Measurements from ENCODE around the gene HPGDS. TPM values are rescaled to one million over a fixed set of nuclear protein-coding genes. Genes with fewer than 3 reads are reported as not detected.
A peak's percentile ranks its signal among the peaks of the same experiment; 100 is the strongest.
"Not testable (repeated sequence)": the region's sequence is repeated elsewhere in the genome, so short reads cannot be mapped to it uniquely, and the experiment has no call there.

Gene HPGDS
- 1 to 10 TPM in 3 of 4 donors, under 1 TPM in 1; 0.47 to 2.0 (median 1.8) TPM for total RNA-seq

DNA sequence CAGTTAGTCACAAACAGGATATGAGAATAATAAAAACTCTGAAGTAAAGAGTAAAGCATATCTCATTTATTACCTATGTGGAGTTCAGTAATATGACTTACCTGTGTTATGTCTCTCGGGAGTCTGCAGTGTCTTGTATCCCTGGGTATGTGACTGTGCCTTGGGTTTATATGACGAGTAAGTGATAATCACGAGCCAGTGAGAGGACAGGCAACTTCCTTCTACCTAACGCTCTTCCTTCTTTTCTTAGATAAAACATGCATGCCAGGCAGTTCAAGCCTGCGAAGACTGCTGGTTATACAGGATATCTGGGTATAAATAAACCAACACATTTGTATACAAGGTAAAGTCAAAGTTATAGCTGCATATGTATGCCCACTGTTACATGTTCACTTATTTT lies at the start of gene HPGDS:
HPGDS (minus strand) TSS at position 143 of the 400 bp plus-strand sequence. CDS start 8,207 bp downstream, outside the sequence.
- Histone ChIP-seq H3K36me3 (no peaks in the 10 kb centered on the region), H3K27ac (no peak within 1 kb of the TSS), H3K9me3 (no peaks in the 10 kb centered on the region), H3K4me3 (no peak within 1 kb of the TSS), H3K4me1 (no peaks in the 10 kb centered on the region), H3K27me3 (no peaks in the 10 kb centered on the region)
- TF ChIP-seq POLR2AphosphoS5 (IDR thresholded peaks at IDR 0.05) = no peak
- TF ChIP-seq POLR2A (IDR thresholded peaks at IDR 0.05) = no peak
- no peak for TF ChIP-seq EP300 (IDR thresholded peaks at IDR 0.05)
- TF ChIP-seq, protein P1, sequence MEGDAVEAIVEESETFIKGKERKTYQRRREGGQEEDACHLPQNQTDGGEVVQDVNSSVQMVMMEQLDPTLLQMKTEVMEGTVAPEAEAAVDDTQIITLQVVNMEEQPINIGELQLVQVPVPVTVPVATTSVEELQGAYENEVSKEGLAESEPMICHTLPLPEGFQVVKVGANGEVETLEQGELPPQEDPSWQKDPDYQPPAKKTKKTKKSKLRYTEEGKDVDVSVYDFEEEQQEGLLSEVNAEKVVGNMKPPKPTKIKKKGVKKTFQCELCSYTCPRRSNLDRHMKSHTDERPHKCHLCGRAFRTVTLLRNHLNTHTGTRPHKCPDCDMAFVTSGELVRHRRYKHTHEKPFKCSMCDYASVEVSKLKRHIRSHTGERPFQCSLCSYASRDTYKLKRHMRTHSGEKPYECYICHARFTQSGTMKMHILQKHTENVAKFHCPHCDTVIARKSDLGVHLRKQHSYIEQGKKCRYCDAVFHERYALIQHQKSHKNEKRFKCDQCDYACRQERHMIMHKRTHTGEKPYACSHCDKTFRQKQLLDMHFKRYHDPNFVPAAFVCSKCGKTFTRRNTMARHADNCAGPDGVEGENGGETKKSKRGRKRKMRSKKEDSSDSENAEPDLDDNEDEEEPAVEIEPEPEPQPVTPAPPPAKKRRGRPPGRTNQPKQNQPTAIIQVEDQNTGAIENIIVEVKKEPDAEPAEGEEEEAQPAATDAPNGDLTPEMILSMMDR (IDR thresholded peaks at IDR 0.05) = no peak
- WGBS, 2 donors (ENCODE audit: low coverage in 1 of 2) = 72 to 89% methylated on average over 5 of the region's 5 CpGs
- ATAC-seq = no peak

DNA sequence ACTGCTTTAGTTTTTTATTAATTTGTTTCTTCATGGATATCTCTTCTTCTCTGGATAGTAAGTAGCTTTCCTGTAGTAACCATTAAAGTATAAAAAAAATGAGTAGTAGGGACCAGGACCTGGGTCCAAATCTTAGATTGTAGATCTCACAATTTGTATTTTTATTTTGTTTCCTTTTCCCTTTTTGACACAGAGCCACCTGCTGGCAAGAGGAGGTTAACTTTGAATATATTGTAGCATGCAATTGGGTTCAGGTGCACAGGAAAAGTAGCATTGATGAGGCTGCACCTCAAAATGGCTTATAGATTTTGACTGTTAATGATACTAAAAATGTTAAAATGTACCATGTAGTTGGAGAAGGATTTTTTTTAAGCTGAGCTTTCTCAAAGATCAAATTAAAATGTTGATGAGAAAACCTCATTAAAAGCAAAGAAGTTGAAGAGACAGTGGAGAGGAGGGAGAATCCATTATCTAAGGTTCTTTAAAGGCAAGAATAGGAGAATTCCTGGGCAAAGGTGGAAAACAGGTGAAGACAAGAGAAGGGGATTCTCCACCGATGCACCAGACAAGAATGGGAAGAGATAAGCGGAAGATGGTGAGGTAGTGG lies 48.3 kb upstream of the HPGDS start:
- Histone ChIP-seq H3K4me1 (no peaks in the 10 kb centered on the region), H3K27ac (no peak overlapping the region), H3K4me3 (no peak overlapping the region), H3K27me3 (no peaks in the 10 kb centered on the region), H3K36me3 (no peaks in the 10 kb centered on the region), H3K9me3 (no peaks in the 10 kb centered on the region)
- WGBS, 2 donors (ENCODE audit: low coverage in 1 of 2) = 83 to 96% methylated on average over 2 of the region's 2 CpGs
- no peak for ATAC-seq
- TF ChIP-seq, protein P1 (IDR thresholded peaks at IDR 0.05) = peak in 2 of 4 experiments; percentile 17 to 26
- no peak for TF ChIP-seq POLR2AphosphoS5 (IDR thresholded peaks at IDR 0.05)
- no peak for TF ChIP-seq EP300 (IDR thresholded peaks at IDR 0.05)
- no peak for TF ChIP-seq POLR2A (IDR thresholded peaks at IDR 0.05)

DNA sequence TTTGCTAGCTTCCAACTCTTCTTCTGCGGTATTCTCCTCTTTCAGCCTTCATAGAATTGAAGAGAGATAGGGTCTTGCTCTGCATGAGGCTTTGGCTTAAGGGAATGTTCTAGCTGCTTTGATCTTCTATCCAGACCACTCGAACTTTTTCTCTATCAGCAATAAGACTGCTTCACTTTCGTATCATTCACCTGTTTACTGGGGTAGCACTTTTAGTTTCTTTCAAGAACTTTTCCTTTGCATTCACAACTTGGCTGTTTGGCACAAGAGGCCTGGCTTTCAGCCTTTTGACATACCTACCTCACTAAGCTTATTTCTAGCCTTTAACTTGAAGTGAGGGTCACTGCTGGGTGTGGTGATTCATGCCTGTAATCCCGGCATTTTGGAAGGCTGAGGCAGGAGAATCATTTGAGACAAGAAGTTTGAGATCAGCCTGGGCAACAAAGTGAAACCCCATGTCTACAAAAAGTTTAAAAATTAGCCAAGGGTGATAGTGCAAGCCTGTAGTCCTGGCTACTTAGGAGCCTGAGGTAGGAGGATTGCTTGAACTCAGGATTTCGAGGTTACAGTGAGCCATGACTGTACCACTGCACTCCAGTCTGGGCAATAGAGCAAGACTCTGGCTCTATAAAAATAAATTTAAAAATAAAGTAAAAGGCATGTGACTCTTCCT lies 47.1 kb upstream of the HPGDS start:
- Histone ChIP-seq H3K4me3 (no peak overlapping the region), H3K4me1 (no peaks in the 10 kb centered on the region), H3K27ac (no peak overlapping the region), H3K9me3 (no peaks in the 10 kb centered on the region), H3K36me3 (no peaks in the 10 kb centered on the region), H3K27me3 (no peaks in the 10 kb centered on the region)
- no peak for TF ChIP-seq POLR2AphosphoS5 (IDR thresholded peaks at IDR 0.05)
- TF ChIP-seq POLR2A (IDR thresholded peaks at IDR 0.05) = no peak
- TF ChIP-seq, protein P1 (IDR thresholded peaks at IDR 0.05) = no peak
- TF ChIP-seq EP300 (IDR thresholded peaks at IDR 0.05) = no peak
- WGBS, 2 donors (ENCODE audit: low coverage in 1 of 2) = 93% methylated on average over 4 to 5 of the region's 5 CpGs
- no peak for ATAC-seq

DNA sequence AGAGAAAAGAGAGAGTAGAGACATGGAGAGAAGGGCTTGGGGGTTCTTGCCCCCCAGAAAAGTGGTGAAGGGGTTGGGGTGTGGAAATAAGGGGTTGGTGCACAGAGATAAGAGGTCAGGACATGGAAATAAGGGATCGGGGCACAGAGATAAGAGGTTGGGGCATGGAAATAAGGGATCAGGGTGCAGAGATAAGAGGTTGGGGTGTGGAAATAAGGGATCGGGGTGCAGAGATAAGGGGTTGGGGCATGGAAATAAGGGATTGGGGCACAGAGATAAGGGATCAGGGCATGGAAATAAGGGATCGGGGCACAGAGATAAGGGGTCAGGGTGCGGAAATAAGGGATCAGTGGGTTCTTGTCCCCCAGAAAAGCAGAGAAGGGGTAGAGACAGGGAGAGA lies 45.3 kb upstream of the HPGDS start:
- H3K27ac ChIP-seq, H3K4me3 ChIP-seq, H3K27me3 ChIP-seq, H3K36me3 ChIP-seq, ATAC-seq, H3K4me1 ChIP-seq, H3K9me3 ChIP-seq: not testable (repeated sequence)
- WGBS, 2 donors (ENCODE audit: low coverage in 1 of 2) = 59 to 89% methylated on average over 3 to 4 of the region's 4 CpGs

DNA sequence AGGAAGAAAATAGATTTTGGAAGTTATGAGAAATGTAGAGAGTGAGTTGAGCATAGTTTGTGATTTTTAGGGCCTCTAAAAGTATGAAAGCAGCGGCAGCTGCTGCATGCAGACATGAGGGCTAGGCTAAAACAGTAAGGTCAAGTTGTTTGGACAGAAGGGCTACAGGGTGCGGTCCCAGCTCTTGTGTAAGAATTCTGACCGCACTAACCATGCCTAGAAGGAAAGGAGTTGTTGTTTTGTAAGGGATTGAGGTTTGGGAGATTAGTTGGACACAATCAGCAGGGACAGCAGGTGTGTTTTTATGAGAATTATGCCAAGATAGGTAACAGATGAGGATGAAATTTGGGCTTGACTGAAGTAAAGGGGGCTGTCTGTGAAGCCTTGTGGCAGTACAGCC lies 42.8 kb upstream of the HPGDS start:
- H3K9me3 ChIP-seq, H3K4me1 ChIP-seq, H3K4me3 ChIP-seq, H3K27me3 ChIP-seq, ATAC-seq, H3K27ac ChIP-seq, H3K36me3 ChIP-seq: not testable (repeated sequence)
- 78 to 93% methylated on average over 3 of the region's 3 CpGs for WGBS, 2 donors (ENCODE audit: low coverage in 1 of 2)

DNA sequence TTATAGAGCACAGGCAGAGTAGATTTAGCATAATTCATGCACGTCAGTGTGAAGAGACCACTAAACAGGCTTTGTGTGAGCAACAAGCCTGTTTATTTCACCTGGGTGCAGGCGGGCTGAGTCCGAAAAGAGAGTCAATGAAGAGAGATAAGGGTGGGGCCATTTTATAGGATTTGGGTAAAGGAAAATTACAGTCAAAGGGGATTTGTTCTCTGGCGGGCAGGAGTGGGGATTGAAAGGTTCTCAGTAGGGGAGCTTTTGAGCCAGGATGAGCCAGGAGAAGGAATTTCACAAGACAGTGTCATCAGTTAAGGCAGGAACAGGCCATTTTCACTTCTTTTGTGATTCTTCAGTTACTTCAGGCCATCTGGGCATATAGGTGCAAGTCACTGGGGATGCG lies 40.3 kb upstream of the HPGDS start:
- H3K9me3 ChIP-seq, H3K36me3 ChIP-seq, ATAC-seq, H3K27ac ChIP-seq, H3K27me3 ChIP-seq, H3K4me3 ChIP-seq, H3K4me1 ChIP-seq: not testable (repeated sequence)
- WGBS, 2 donors (ENCODE audit: low coverage in 1 of 2) = 40 to 75% methylated on average over 2 to 5 of the region's 5 CpGs
